Activated CD8-positive, alpha-beta memory T cell treated with anti-CD3 and anti-CD28 coated beads, Interleukin-2, amount 50 U/mL, for 48 hours (primary cell): Measurements from ENCODE around the gene CTBP2.
"Not testable (repeated sequence)": the region's sequence is repeated elsewhere in the genome, so short reads cannot be mapped to it uniquely, and the experiment has no call there.

ENCODE experiments used
- DNase-seq: peaks from one replicate; pipeline ENCODE4 v3.0.0-alpha.2; 2020

The CTBP2 gene

GRCh38 chr10:125179107-125179506, 18.7 kb upstream of the CTBP2 start:
- not testable (repeated sequence) for DNase-seq

GRCh38 chr10:125177641-125178640, 17.6 kb upstream of the CTBP2 start:
- no peak for DNase-seq

- no peak for DNase-seq
Measured at GRCh38 chr10:125175807-125176206, 15.4 kb upstream of the CTBP2 start.

GRCh38 chr10:125174360-125174759, 14.0 kb upstream of the CTBP2 start:
- DNase-seq, result no peak

GRCh38 chr10:125172694-125173093, 12.3 kb upstream of the CTBP2 start:
- no peak for DNase-seq

- peak; percentile 4 for DNase-seq
Measured at GRCh38 chr10:125171402-125172306, 11.3 kb upstream of the CTBP2 start.

- no peak for DNase-seq
Measured at GRCh38 chr10:125169915-125170314, 9.6 kb upstream of the CTBP2 start.

- no peak for DNase-seq
Measured at GRCh38 chr10:125169279-125169678, 8.9 kb upstream of the CTBP2 start.

GRCh38 chr10:125166658-125167057, 6.3 kb upstream of the CTBP2 start:
- DNase-seq, result no peak

GRCh38 chr10:125165584-125166573, 5.5 kb upstream of the CTBP2 start:
- no peak for DNase-seq

GRCh38 chr10:125164421-125164820, 4.1 kb upstream of the CTBP2 start:
- DNase-seq, result no peak

GRCh38 chr10:125163803-125164202, 3.4 kb upstream of the CTBP2 start:
- DNase-seq, result peak; percentile 1

- DNase-seq, result not testable (repeated sequence)
Measured at GRCh38 chr10:125163312-125163711, 2.9 kb upstream of the CTBP2 start.

- DNase-seq, result peak; percentile 43
Measured at GRCh38 chr10:125162120-125162931, 2.0 kb upstream of the CTBP2 start.

- no peak for DNase-seq
Measured at GRCh38 chr10:125161707-125162119, 1.4 kb upstream of the CTBP2 start.

- peak; percentile 67 for DNase-seq
Measured at GRCh38 chr10:125160856-125161706, 718 bp upstream of the CTBP2 start.

GRCh38 chr10:125159486-125159931, 854 bp downstream of the CTBP2 start:
- DNase-seq, result peak; percentile 54

- DNase-seq, result peak; percentile 52
Measured at GRCh38 chr10:125158601-125159485, 1.5 kb downstream of the CTBP2 start.

GRCh38 chr10:125158275-125158600, 2.1 kb downstream of the CTBP2 start:
- DNase-seq, result no peak
